CD14-positive monocyte (primary cell): ENCODE results near the gene PDZD8. TPM values are rescaled to one million over a fixed set of nuclear protein-coding genes. Genes with fewer than 3 reads are reported as not detected.

ENCODE experiments used
- DNase-seq, 3 donors: peaks; one replicate each; pipeline ENCODE4 v3.0.0-alpha.2; 2011 to 2022
- H2AFZ ChIP-seq: 2 replicates; pipeline ENCODE4 v1.6.0; 2012; ENCODE audit warnings: mild to moderate bottlenecking, low read depth, low read length, inconsistent platforms; ENCODE audit not compliant: insufficient read depth, poor library complexity, severe bottlenecking
- H3K27ac ChIP-seq, 2 donors: 1 replicate in 1 of 2; 2 replicates in 1 of 2; pipeline ENCODE4 v1.5.1; 2012 to 2013; ENCODE audit warnings: low read length in 2 of 2, control low read depth in 1 of 2, inconsistent platforms in 1 of 2, low read depth in 1 of 2, mild to moderate bottlenecking in 1 of 2
- H3K27me3 ChIP-seq, 2 donors: one replicate each; pipeline versions ENCODE4 v1.6.0 to v1.6.1; 2011 to 2013; ENCODE audit warnings: low read length in 2 of 2; ENCODE audit not compliant: control insufficient read depth in 2 of 2, insufficient read depth in 2 of 2
- H3K36me3 ChIP-seq, 2 donors: replicated peaks in 1 of 2; 1 replicate in 1 of 2; 2 replicates in 1 of 2; pipeline versions ENCODE4 v1.5.1 to v1.6.1; 2012 to 2013; ENCODE audit warnings: low read length in 2 of 2, control low read depth in 1 of 2, inconsistent platforms in 1 of 2, mild to moderate bottlenecking in 1 of 2; ENCODE audit not compliant: insufficient read depth in 2 of 2, control insufficient read depth in 1 of 2
- H3K4me1 ChIP-seq, 2 donors: 1 replicate in 1 of 2; 2 replicates in 1 of 2; pipeline versions ENCODE4 v1.5.1 to v1.6.1; 2012 to 2013; ENCODE audit warnings: low read length in 2 of 2, control low read depth in 1 of 2, inconsistent platforms in 1 of 2, mild to moderate bottlenecking in 1 of 2, moderate library complexity in 1 of 2; ENCODE audit not compliant: insufficient read depth in 2 of 2, control insufficient read depth in 1 of 2
- H3K4me2 ChIP-seq: replicated peaks from 2 replicates; pipeline ENCODE3; 2012; ENCODE audit warnings: low read length, moderate library complexity, mild to moderate bottlenecking; ENCODE audit not compliant: poor library complexity, severe bottlenecking; ENCODE audit errors: extremely low read depth
- H3K4me3 ChIP-seq, 3 experiments: fragments of 200-600 bp in 1 of 3; sonication (generic) in 1 of 3; replicated peaks in 1 of 3; 1 replicate in 2 of 3; 2 replicates in 1 of 3; pipeline ENCODE4 v1.5.1; 2011 to 2013; ENCODE audit warnings: low read length in 3 of 3, mild to moderate bottlenecking in 3 of 3, control low read depth in 2 of 3, low read depth in 2 of 3, inconsistent platforms in 1 of 3, moderate library complexity in 1 of 3
- H3K79me2 ChIP-seq: 2 replicates; pipeline ENCODE4 v1.6.0; 2012; ENCODE audit warnings: mild to moderate bottlenecking, control low read depth, inconsistent platforms, low read length, moderate library complexity; ENCODE audit not compliant: insufficient read depth
- H3K9ac ChIP-seq: 2 replicates; pipeline ENCODE4 v1.6.0; 2017; ENCODE audit warnings: low read length, mild to moderate bottlenecking; ENCODE audit not compliant: insufficient read depth, poor library complexity, severe bottlenecking
- H3K9me3 ChIP-seq, 2 donors: replicated peaks in 1 of 2; 1 replicate in 1 of 2; 2 replicates in 1 of 2; pipeline versions ENCODE4 v1.5.1 to v1.6.1; 2012 to 2013; ENCODE audit warnings: low read length in 2 of 2, control low read depth in 1 of 2; ENCODE audit not compliant: control insufficient read depth in 1 of 2, insufficient read depth in 1 of 2
- H4K20me1 ChIP-seq: 2 replicates; pipeline ENCODE4 v1.6.0; 2012; ENCODE audit warnings: mild to moderate bottlenecking, low read length, control low read depth, moderate library complexity; ENCODE audit not compliant: insufficient read depth
- H3K27ac Mint-ChIP-seq, 7 donors: one replicate each; pipeline ENCODE4 v1.8.0; 2020; ENCODE audit warnings: mild to moderate bottlenecking in 7 of 7, mixed read lengths in 7 of 7, moderate library complexity in 6 of 7, inconsistent platforms in 2 of 7
- H3K27me3 Mint-ChIP-seq, 3 donors: one replicate each; pipeline ENCODE4 v1.8.0; 2021 to 2022; ENCODE audit warnings: low read depth in 3 of 3, mild to moderate bottlenecking in 3 of 3, mixed read lengths in 3 of 3, moderate library complexity in 3 of 3, inconsistent platforms in 1 of 3
- H3K36me3 Mint-ChIP-seq, 2 donors: one replicate each; pipeline ENCODE4 v1.8.0; 2020; ENCODE audit warnings: mixed read lengths in 2 of 2, inconsistent platforms in 1 of 2, mild to moderate bottlenecking in 1 of 2
- H3K4me1 Mint-ChIP-seq: one replicate; pipeline ENCODE4 v1.8.0; 2020; ENCODE audit warnings: mild to moderate bottlenecking, mixed read lengths
- H3K4me3 Mint-ChIP-seq, 2 donors: one replicate each; pipeline ENCODE4 v1.8.0; 2020; ENCODE audit warnings: mild to moderate bottlenecking in 2 of 2, mixed read lengths in 2 of 2, moderate library complexity in 1 of 2
- H3K9me3 Mint-ChIP-seq, 7 donors: one replicate each; pipeline ENCODE4 v1.8.0; 2020 to 2022; ENCODE audit warnings: mixed read lengths in 7 of 7, mild to moderate bottlenecking in 6 of 7, moderate library complexity in 6 of 7, inconsistent platforms in 2 of 7
- CTCF ChIP-seq: fragments of 200-600 bp; IDR thresholded peaks from one replicate; pipeline ENCODE4 v1.8.0; 2022; ENCODE audit warnings: antibody characterized with exemption, mild to moderate bottlenecking
- WGBS: methylation state at CpG from one replicate; pipeline ENCODE4 v1.1.5; 2013; ENCODE audit warnings: missing lambda C conversion rate; ENCODE audit not compliant: insufficient coverage; 5-methylcytosine and 5-hydroxymethylcytosine counted together
- intact Hi-C, 2 donors: fragments of 100-400 bp; cut with micrococcal nuclease; formaldehyde crosslinking; loops; one replicate each; pipeline versions ENCODE4 v1.15.0 to v1.15.1; 2023
- polyA plus RNA-seq, 3 donors: library from polyadenylated mRNA; depleted of rRNA in 1 of 3; unstranded in 2 of 3; stranded (reverse) in 1 of 3; fragments of 300-500 nt in 2 of 3; fragments of >200 nt in 1 of 3; fragmentation: Illumina TruSeq in 2 of 3; gene quantifications; 1 replicate in 2 of 3; 2 replicates in 1 of 3; pipeline ENCODE4 v1.2.3, GENCODE V29; 2012 to 2021

The PDZD8 gene
- polyA plus RNA-seq, 3 donors = 4.6 to 104 (median 9.0) TPM

GRCh38 chr10:117241541-117242462 lies 133.4 kb downstream of the PDZD8 start:
- DNase-seq = no peak
- Mint-ChIP-seq H3K27ac (no peak overlapping the region), H3K4me3 (peak overlapping the region; percentile 20 to 81), H3K9me3 (peaks cover 7 to 28% (median 17%) of the 10 kb centered on the region in 7 donors), H3K36me3 (peaks cover 0 to 2% of the 10 kb centered on the region in 2 donors), H3K27me3 (peaks cover 44 to 64% (median 58%) of the 10 kb centered on the region in 3 donors), H3K4me1 (peaks cover 6% of the 10 kb centered on the region)
- H3K4me3 ChIP-seq = peak overlapping the region in 1 of 3 experiments; percentile 36
- no peak for TF ChIP-seq CTCF
- peaks cover 29 to 41% of the 10 kb centered on the region in 2 donors for H3K27me3 ChIP-seq
- under 1% methylated on average over 38 of the region's 56 CpGs for WGBS
- H3K9me3 ChIP-seq = peaks cover 12 to 15% of the 10 kb centered on the region in 2 donors
- intact Hi-C loops = no loop called here
- no peak overlapping the region for H2AFZ ChIP-seq
- peaks cover 0 to 13% of the 10 kb centered on the region in 2 donors for H3K4me1 ChIP-seq
- no peaks in the 10 kb centered on the region for H3K36me3 ChIP-seq
- no peaks in the 10 kb centered on the region for H3K79me2 ChIP-seq
- H3K4me2 ChIP-seq = peak overlapping the region; percentile 34
- no peak overlapping the region for H3K9ac ChIP-seq
- H4K20me1 ChIP-seq = no peaks in the 10 kb centered on the region
- H3K27ac ChIP-seq = no peak overlapping the region

GRCh38 chr10:117240621-117241529 lies 134.4 kb downstream of the PDZD8 start, which contains the start of gene SLC18A2:
Gene SLC18A2 (plus strand): TSS chr10:117241114. CDS start chr10:117241694, 580 bp downstream.
- WGBS = 6% methylated on average over 92 of the region's 93 CpGs

More at GRCh38 chr10:117240621-117241529, 134.4 kb downstream of the PDZD8 start, which contains the start of gene SLC18A2:
- no peak within 1 kb of the TSS for H2AFZ ChIP-seq
- H3K27me3 ChIP-seq = peaks cover 29 to 41% of the 10 kb centered on the region in 2 donors
- Mint-ChIP-seq H3K9me3 (peaks cover 7 to 35% (median 17%) of the 10 kb centered on the region in 7 donors), H3K36me3 (peaks cover 0 to 2% of the 10 kb centered on the region in 2 donors), H3K27me3 (peaks cover 42 to 64% (median 56%) of the 10 kb centered on the region in 3 donors), H3K4me1 (peaks cover 8% of the 10 kb centered on the region), H3K27ac (peak within 1 kb of the TSS in 1 of 7 donors; percentile 63), H3K4me3 (peak within 1 kb of the TSS; percentile 20 to 81)
- no peak for TF ChIP-seq CTCF
- H3K36me3 ChIP-seq = no peaks in the 10 kb centered on the region
- H3K79me2 ChIP-seq = no peaks in the 10 kb centered on the region
- H3K27ac ChIP-seq = no peak within 1 kb of the TSS
- H3K9ac ChIP-seq = no peak within 1 kb of the TSS
- no peaks in the 10 kb centered on the region for H4K20me1 ChIP-seq
- peak within 1 kb of the TSS in 1 of 3 experiments; percentile 36 for H3K4me3 ChIP-seq
- peak within 1 kb of the TSS; percentile 34 for H3K4me2 ChIP-seq
- DNase-seq = no peak
- peaks cover 0 to 13% of the 10 kb centered on the region in 2 donors for H3K4me1 ChIP-seq
- intact Hi-C loops = no loop called here
- peaks cover 12 to 15% of the 10 kb centered on the region in 2 donors for H3K9me3 ChIP-seq
